Measurements from ENCODE around the gene SCAMP5.

Gene SCAMP5

DNA sequence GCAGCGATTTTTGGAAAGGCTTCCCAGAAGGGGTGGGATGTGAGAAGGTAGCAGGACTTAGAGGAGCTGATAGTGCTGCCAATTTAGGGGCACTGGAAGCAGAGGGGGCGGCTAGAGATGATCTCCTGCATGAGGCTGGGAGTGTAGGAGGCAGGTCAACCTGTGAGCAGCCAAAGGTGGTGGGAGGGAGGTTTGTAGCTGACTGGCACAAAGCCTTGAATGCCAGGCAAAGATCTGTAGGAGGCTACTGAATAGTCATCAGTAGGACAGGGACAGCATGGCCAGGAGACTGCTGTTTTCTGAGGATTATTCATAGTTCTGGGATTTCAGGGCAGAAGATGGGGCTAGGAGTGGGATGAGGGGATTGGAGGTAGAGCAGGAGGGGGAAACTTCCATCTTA, 2.2 kb downstream of the SCAMP5 start:
- TF ChIP-seq, protein P1, sequence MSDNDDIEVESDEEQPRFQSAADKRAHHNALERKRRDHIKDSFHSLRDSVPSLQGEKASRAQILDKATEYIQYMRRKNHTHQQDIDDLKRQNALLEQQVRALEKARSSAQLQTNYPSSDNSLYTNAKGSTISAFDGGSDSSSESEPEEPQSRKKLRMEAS (IDR thresholded peaks at IDR 0.05): no peak
- TF ChIP-seq TAF1 (IDR thresholded peaks at IDR 0.05; ENCODE audit: low read depth): no peak
- TF ChIP-seq CEBPB (IDR thresholded peaks at IDR 0.05): no peak
- TF ChIP-seq, protein P2, sequence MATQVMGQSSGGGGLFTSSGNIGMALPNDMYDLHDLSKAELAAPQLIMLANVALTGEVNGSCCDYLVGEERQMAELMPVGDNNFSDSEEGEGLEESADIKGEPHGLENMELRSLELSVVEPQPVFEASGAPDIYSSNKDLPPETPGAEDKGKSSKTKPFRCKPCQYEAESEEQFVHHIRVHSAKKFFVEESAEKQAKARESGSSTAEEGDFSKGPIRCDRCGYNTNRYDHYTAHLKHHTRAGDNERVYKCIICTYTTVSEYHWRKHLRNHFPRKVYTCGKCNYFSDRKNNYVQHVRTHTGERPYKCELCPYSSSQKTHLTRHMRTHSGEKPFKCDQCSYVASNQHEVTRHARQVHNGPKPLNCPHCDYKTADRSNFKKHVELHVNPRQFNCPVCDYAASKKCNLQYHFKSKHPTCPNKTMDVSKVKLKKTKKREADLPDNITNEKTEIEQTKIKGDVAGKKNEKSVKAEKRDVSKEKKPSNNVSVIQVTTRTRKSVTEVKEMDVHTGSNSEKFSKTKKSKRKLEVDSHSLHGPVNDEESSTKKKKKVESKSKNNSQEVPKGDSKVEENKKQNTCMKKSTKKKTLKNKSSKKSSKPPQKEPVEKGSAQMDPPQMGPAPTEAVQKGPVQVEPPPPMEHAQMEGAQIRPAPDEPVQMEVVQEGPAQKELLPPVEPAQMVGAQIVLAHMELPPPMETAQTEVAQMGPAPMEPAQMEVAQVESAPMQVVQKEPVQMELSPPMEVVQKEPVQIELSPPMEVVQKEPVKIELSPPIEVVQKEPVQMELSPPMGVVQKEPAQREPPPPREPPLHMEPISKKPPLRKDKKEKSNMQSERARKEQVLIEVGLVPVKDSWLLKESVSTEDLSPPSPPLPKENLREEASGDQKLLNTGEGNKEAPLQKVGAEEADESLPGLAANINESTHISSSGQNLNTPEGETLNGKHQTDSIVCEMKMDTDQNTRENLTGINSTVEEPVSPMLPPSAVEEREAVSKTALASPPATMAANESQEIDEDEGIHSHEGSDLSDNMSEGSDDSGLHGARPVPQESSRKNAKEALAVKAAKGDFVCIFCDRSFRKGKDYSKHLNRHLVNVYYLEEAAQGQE (IDR thresholded peaks at IDR 0.05; ENCODE audit: low read depth): no peak
- TF ChIP-seq YY1 (IDR thresholded peaks at IDR 0.05; ENCODE audit: low read depth): no peak
- TF ChIP-seq EGR1 (IDR thresholded peaks at IDR 0.05): no peak
- TF ChIP-seq FOXM1 (IDR thresholded peaks at IDR 0.05; ENCODE audit: borderline replicate concordance, low read depth): no peak
- no peak for TF ChIP-seq TCF12 (IDR thresholded peaks at IDR 0.05; ENCODE audit: low read depth)
- TF ChIP-seq NFIC (IDR thresholded peaks at IDR 0.05): no peak
- no peak for TF ChIP-seq TEAD4 (IDR thresholded peaks at IDR 0.05)
- TF ChIP-seq ZBTB7A (IDR thresholded peaks at IDR 0.05; ENCODE audit: low read depth): no peak
- TF ChIP-seq CREB1 (IDR thresholded peaks at IDR 0.05; ENCODE audit: low read depth): no peak
- no peak for TF ChIP-seq RAD21 (IDR thresholded peaks at IDR 0.05; ENCODE audit: low read depth)
- TF ChIP-seq EP300 (IDR thresholded peaks at IDR 0.05; ENCODE audit: borderline replicate concordance): no peak
- TF ChIP-seq, protein P3, sequence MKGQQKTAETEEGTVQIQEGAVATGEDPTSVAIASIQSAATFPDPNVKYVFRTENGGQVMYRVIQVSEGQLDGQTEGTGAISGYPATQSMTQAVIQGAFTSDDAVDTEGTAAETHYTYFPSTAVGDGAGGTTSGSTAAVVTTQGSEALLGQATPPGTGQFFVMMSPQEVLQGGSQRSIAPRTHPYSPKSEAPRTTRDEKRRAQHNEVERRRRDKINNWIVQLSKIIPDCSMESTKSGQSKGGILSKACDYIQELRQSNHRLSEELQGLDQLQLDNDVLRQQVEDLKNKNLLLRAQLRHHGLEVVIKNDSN (IDR thresholded peaks at IDR 0.05): no peak

DNA sequence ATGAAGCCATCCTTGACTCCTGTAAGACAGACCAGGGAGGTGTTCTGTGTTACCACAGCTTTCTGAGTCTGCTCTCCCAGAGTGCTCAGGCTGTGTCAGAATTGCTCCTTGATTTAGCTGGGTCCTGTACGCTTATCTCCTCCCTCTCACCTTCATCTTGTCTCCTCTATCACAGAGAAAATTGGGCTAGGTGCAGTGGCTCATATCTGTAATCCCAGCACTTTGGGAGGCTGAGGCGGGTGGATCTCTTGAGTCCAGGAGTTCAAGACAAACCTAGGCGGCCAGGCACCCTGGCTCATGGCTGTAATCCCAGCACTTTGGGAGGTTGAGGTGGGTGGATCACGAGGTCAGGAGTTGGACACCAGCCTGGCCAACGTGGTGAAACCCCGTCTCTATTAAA, 5.9 kb downstream of the SCAMP5 start:
- TF ChIP-seq TAF1 (IDR thresholded peaks at IDR 0.05; ENCODE audit: low read depth): no peak
- no peak for TF ChIP-seq EP300 (IDR thresholded peaks at IDR 0.05; ENCODE audit: borderline replicate concordance)
- TF ChIP-seq CREB1 (IDR thresholded peaks at IDR 0.05; ENCODE audit: low read depth): no peak
- no peak for TF ChIP-seq TEAD4 (IDR thresholded peaks at IDR 0.05)
- TF ChIP-seq CEBPB (IDR thresholded peaks at IDR 0.05): no peak
- TF ChIP-seq, protein P3 (IDR thresholded peaks at IDR 0.05): no peak
- TF ChIP-seq, protein P2 (IDR thresholded peaks at IDR 0.05; ENCODE audit: low read depth): no peak

DNA sequence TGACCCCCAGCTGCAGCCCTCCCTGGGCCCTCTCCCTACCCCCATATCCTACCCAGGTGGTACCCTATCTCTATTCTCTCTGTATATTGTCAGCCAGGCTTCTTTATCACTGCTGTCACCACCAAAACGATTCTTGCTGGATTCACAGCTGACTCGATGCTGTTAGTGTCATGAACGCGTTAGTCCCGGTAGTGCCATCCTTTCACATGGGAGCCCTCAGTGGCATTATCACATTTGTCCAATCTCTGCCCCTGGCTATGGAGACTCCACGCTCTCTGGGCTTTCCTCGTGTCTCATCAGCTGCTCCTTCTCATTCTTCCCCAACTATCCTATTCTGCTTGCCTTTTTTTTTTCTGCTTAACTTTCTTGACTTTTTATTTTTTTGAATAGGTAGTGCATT, 7.0 kb downstream of the SCAMP5 start:
- TF ChIP-seq TCF12 (IDR thresholded peaks at IDR 0.05; ENCODE audit: low read depth) (no peak), NFIC (IDR thresholded peaks at IDR 0.05) (no peak), YY1 (IDR thresholded peaks at IDR 0.05; ENCODE audit: low read depth) (no peak), TEAD4 (IDR thresholded peaks at IDR 0.05) (no peak), EGR1 (IDR thresholded peaks at IDR 0.05) (no peak), CEBPB (IDR thresholded peaks at IDR 0.05) (no peak), RAD21 (IDR thresholded peaks at IDR 0.05; ENCODE audit: low read depth) (no peak), EP300 (IDR thresholded peaks at IDR 0.05; ENCODE audit: borderline replicate concordance) (no peak), FOXM1 (IDR thresholded peaks at IDR 0.05; ENCODE audit: borderline replicate concordance, low read depth) (no peak), CREB1 (IDR thresholded peaks at IDR 0.05; ENCODE audit: low read depth) (no peak), TAF1 (IDR thresholded peaks at IDR 0.05; ENCODE audit: low read depth) (no peak)
- TF ChIP-seq, protein P3 (IDR thresholded peaks at IDR 0.05): no peak
- TF ChIP-seq, protein P2 (IDR thresholded peaks at IDR 0.05; ENCODE audit: low read depth): no peak

DNA sequence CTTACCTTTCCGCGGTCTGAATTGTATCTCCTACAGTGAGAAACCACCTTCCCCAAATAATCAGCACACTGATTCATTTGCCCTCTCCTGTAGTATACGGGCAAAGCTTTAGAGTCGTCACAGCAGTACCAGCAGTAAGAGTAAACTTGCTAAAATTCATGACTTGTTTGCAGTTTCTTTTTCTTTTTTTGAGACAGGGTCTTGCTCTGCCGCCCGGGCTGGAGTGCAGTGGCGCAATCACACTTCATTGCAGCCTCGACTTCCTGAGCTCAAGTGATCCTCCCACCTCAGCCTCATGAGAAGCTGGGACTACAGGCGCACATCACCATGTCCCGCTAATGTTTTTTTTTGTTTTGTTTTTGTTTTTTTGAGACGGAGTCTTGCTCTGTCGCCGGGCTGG, 11.9 kb downstream of the SCAMP5 start:
- no peak for TF ChIP-seq CEBPB (IDR thresholded peaks at IDR 0.05)
- no peak for TF ChIP-seq TCF12 (IDR thresholded peaks at IDR 0.05; ENCODE audit: low read depth)
- TF ChIP-seq RAD21 (IDR thresholded peaks at IDR 0.05; ENCODE audit: low read depth): no peak
- TF ChIP-seq, protein P2 (IDR thresholded peaks at IDR 0.05; ENCODE audit: low read depth): no peak
- TF ChIP-seq, protein P1 (IDR thresholded peaks at IDR 0.05): no peak
- no peak for TF ChIP-seq EP300 (IDR thresholded peaks at IDR 0.05; ENCODE audit: borderline replicate concordance)
- TF ChIP-seq, protein P3 (IDR thresholded peaks at IDR 0.05): no peak
- no peak for TF ChIP-seq FOXM1 (IDR thresholded peaks at IDR 0.05; ENCODE audit: borderline replicate concordance, low read depth)
- TF ChIP-seq TAF1 (IDR thresholded peaks at IDR 0.05; ENCODE audit: low read depth): no peak
- no peak for TF ChIP-seq ZBTB7A (IDR thresholded peaks at IDR 0.05; ENCODE audit: low read depth)
- TF ChIP-seq CREB1 (IDR thresholded peaks at IDR 0.05; ENCODE audit: low read depth): no peak
- no peak for TF ChIP-seq NFIC (IDR thresholded peaks at IDR 0.05)
- no peak for TF ChIP-seq YY1 (IDR thresholded peaks at IDR 0.05; ENCODE audit: low read depth)

Measured in Ishikawa (cell line).